ENCODE results near the gene FAM131C.
A peak's percentile ranks its signal among the peaks of the same experiment; 100 is the strongest.

Gene FAM131C

GRCh38 chr1:16085522-16085921 lies 12.1 kb upstream of the FAM131C start:
- POLR2A ChIA-PET: no interaction called here
- H3K9me3 ChIP-seq (ENCODE audit: control extremely low read depth in 1 of 5, control insufficient read depth in 4 of 5, insufficient read depth in 2 of 5, low read depth in 1 of 5, low read length in 4 of 5): no peaks in the 10 kb centered on the region
- H3K36me3 ChIP-seq (ENCODE audit: control insufficient read depth in 4 of 4, insufficient read depth in 4 of 4, low read length in 3 of 4): no peaks in the 10 kb centered on the region
- WGBS (ENCODE audit: insufficient coverage): 35% methylated on average over 4 of the region's 6 CpGs
- peaks cover 0 to 4% (median 0%) of the 10 kb centered on the region in 4 experiments for H3K4me1 ChIP-seq (ENCODE audit: control extremely low read depth in 1 of 4, control insufficient read depth in 4 of 4, insufficient read depth in 4 of 4, low read length in 3 of 4)
- CTCF ChIA-PET: interaction anchor here (0.6 to 15.9 kb wide), 3 partner anchors 67 to 368 kb away, joined by 4 to 356 read pairs (median 104); partner anchors contain the start of gene EPHA2
- no peaks in the 10 kb centered on the region for H3K27me3 ChIP-seq (replicated peaks in 2 of 5; ENCODE audit: control insufficient read depth in 4 of 5, insufficient read depth in 5 of 5, low read length in 4 of 5)
- H3K4me3 ChIP-seq (ENCODE audit: control insufficient read depth in 1 of 7, extremely low read depth in 1 of 7, insufficient read depth in 4 of 7, low read depth in 2 of 7, low read length in 6 of 7): no peak overlapping the region
- no peak for DNase-seq
- no peak overlapping the region for H3K27ac ChIP-seq (ENCODE audit: insufficient read depth in 1 of 2, low read depth in 1 of 2, low read length in 2 of 2, poor library complexity in 1 of 2, severe bottlenecking in 2 of 2)

GRCh38 chr1:16083486-16083885 lies 10.0 kb upstream of the FAM131C start:
- POLR2A ChIA-PET: no interaction called here
- H3K9me3 ChIP-seq (ENCODE audit: control extremely low read depth in 1 of 5, control insufficient read depth in 4 of 5, insufficient read depth in 2 of 5, low read depth in 1 of 5, low read length in 4 of 5): no peaks in the 10 kb centered on the region
- H3K4me3 ChIP-seq (ENCODE audit: control insufficient read depth in 1 of 7, extremely low read depth in 1 of 7, insufficient read depth in 4 of 7, low read depth in 2 of 7, low read length in 6 of 7): no peak overlapping the region
- no peak overlapping the region for H3K27ac ChIP-seq (ENCODE audit: insufficient read depth in 1 of 2, low read depth in 1 of 2, low read length in 2 of 2, poor library complexity in 1 of 2, severe bottlenecking in 2 of 2)
- peaks cover 0 to 6% (median 2%) of the 10 kb centered on the region in 4 experiments for H3K4me1 ChIP-seq (ENCODE audit: control extremely low read depth in 1 of 4, control insufficient read depth in 4 of 4, insufficient read depth in 4 of 4, low read length in 3 of 4)
- DNase-seq: no peak
- CTCF ChIA-PET: interaction anchor here (0.6 to 15.9 kb wide), 13 partner anchors 10 to 164 kb away, joined by 3 to 356 read pairs (median 5); partner anchors contain the start of genes EPHA2 and FAM131C
- H3K27me3 ChIP-seq (replicated peaks in 2 of 5; ENCODE audit: control insufficient read depth in 4 of 5, insufficient read depth in 5 of 5, low read length in 4 of 5): no peaks in the 10 kb centered on the region
- no peaks in the 10 kb centered on the region for H3K36me3 ChIP-seq (ENCODE audit: control insufficient read depth in 4 of 4, insufficient read depth in 4 of 4, low read length in 3 of 4)
- 100% methylated on average over 1 of the region's 5 CpGs for WGBS (ENCODE audit: insufficient coverage)

- Histone ChIP-seq H3K36me3 (ENCODE audit: control insufficient read depth in 4 of 4, insufficient read depth in 4 of 4, low read length in 3 of 4) (no peaks in the 10 kb centered on the region), H3K4me3 (ENCODE audit: control insufficient read depth in 1 of 7, extremely low read depth in 1 of 7, insufficient read depth in 4 of 7, low read depth in 2 of 7, low read length in 6 of 7) (no peak overlapping the region), H3K27me3 (replicated peaks in 2 of 5; ENCODE audit: control insufficient read depth in 4 of 5, insufficient read depth in 5 of 5, low read length in 4 of 5) (no peaks in the 10 kb centered on the region), H3K27ac (ENCODE audit: insufficient read depth in 1 of 2, low read depth in 1 of 2, low read length in 2 of 2, poor library complexity in 1 of 2, severe bottlenecking in 2 of 2) (no peak overlapping the region), H3K9me3 (ENCODE audit: control extremely low read depth in 1 of 5, control insufficient read depth in 4 of 5, insufficient read depth in 2 of 5, low read depth in 1 of 5, low read length in 4 of 5) (no peaks in the 10 kb centered on the region), H3K4me1 (ENCODE audit: control extremely low read depth in 1 of 4, control insufficient read depth in 4 of 4, insufficient read depth in 4 of 4, low read length in 3 of 4) (peaks cover 0 to 6% (median 2%) of the 10 kb centered on the region in 4 experiments)
- WGBS (ENCODE audit: insufficient coverage): 77% methylated on average over 8 of the region's 9 CpGs
- peak; percentile 44 to 74 (median 59) for DNase-seq
- POLR2A ChIA-PET: interaction anchor here (0.8 kb wide), 1 partner anchor 69 kb away, joined by 3 read pairs; no protein-coding TSS in a partner anchor
- CTCF ChIA-PET: interaction anchor here (0.6 to 15.9 kb wide), 32 partner anchors 9 to 185 kb away, joined by 3 to 356 read pairs (median 4); partner anchors contain the start of genes EPHA2 and FAM131C
Measured at GRCh38 chr1:16082283-16083038, 9.0 kb upstream of the FAM131C start.

GRCh38 chr1:16081636-16082035 lies 8.2 kb upstream of the FAM131C start:
- CTCF ChIA-PET: interaction anchor here (0.7 to 15.9 kb wide), 24 partner anchors 8 to 283 kb away, joined by 3 to 356 read pairs (median 4); partner anchors contain the start of genes EPHA2 and FAM131C
- POLR2A ChIA-PET: no interaction called here

GRCh38 chr1:16080422-16081150 lies 7.1 kb upstream of the FAM131C start:
- no peak for DNase-seq
- Histone ChIP-seq H3K27ac (ENCODE audit: insufficient read depth in 1 of 2, low read depth in 1 of 2, low read length in 2 of 2, poor library complexity in 1 of 2, severe bottlenecking in 2 of 2) (no peak overlapping the region), H3K4me3 (ENCODE audit: control insufficient read depth in 1 of 7, extremely low read depth in 1 of 7, insufficient read depth in 4 of 7, low read depth in 2 of 7, low read length in 6 of 7) (no peak overlapping the region), H3K4me1 (ENCODE audit: control extremely low read depth in 1 of 4, control insufficient read depth in 4 of 4, insufficient read depth in 4 of 4, low read length in 3 of 4) (peaks cover 0 to 5% (median 2%) of the 10 kb centered on the region in 4 experiments), H3K27me3 (replicated peaks in 2 of 5; ENCODE audit: control insufficient read depth in 4 of 5, insufficient read depth in 5 of 5, low read length in 4 of 5) (no peaks in the 10 kb centered on the region), H3K36me3 (ENCODE audit: control insufficient read depth in 4 of 4, insufficient read depth in 4 of 4, low read length in 3 of 4) (no peaks in the 10 kb centered on the region), H3K9me3 (ENCODE audit: control extremely low read depth in 1 of 5, control insufficient read depth in 4 of 5, insufficient read depth in 2 of 5, low read depth in 1 of 5, low read length in 4 of 5) (no peaks in the 10 kb centered on the region)
- WGBS (ENCODE audit: insufficient coverage): 96% methylated on average over 3 of the region's 5 CpGs
- ChIA-PET CTCF (interaction anchor here (0.8 to 15.9 kb wide), 13 partner anchors 9 to 284 kb away, joined by 3 to 356 read pairs (median 6); partner anchors contain the start of genes CPLANE2 and EPHA2), POLR2A (no interaction called here)

More at GRCh38 chr1:16081636-16082035, 8.2 kb upstream of the FAM131C start:
- no peak overlapping the region for H3K4me3 ChIP-seq (ENCODE audit: control insufficient read depth in 1 of 7, extremely low read depth in 1 of 7, insufficient read depth in 4 of 7, low read depth in 2 of 7, low read length in 6 of 7)
- no peak overlapping the region for H3K27ac ChIP-seq (ENCODE audit: insufficient read depth in 1 of 2, low read depth in 1 of 2, low read length in 2 of 2, poor library complexity in 1 of 2, severe bottlenecking in 2 of 2)
- no peaks in the 10 kb centered on the region for H3K36me3 ChIP-seq (ENCODE audit: control insufficient read depth in 4 of 4, insufficient read depth in 4 of 4, low read length in 3 of 4)
- 96% methylated on average over 8 of the region's 9 CpGs for WGBS (ENCODE audit: insufficient coverage)
- H3K4me1 ChIP-seq (ENCODE audit: control extremely low read depth in 1 of 4, control insufficient read depth in 4 of 4, insufficient read depth in 4 of 4, low read length in 3 of 4): peaks cover 0 to 6% (median 2%) of the 10 kb centered on the region in 4 experiments
- no peak for DNase-seq
- no peaks in the 10 kb centered on the region for H3K27me3 ChIP-seq (replicated peaks in 2 of 5; ENCODE audit: control insufficient read depth in 4 of 5, insufficient read depth in 5 of 5, low read length in 4 of 5)
- H3K9me3 ChIP-seq (ENCODE audit: control extremely low read depth in 1 of 5, control insufficient read depth in 4 of 5, insufficient read depth in 2 of 5, low read depth in 1 of 5, low read length in 4 of 5): no peaks in the 10 kb centered on the region

- Histone ChIP-seq H3K27me3 (replicated peaks in 2 of 5; ENCODE audit: control insufficient read depth in 4 of 5, insufficient read depth in 5 of 5, low read length in 4 of 5) (peaks cover 0 to 4% (median 3%) of the 10 kb centered on the region in 5 experiments), H3K9me3 (ENCODE audit: control extremely low read depth in 1 of 5, control insufficient read depth in 4 of 5, insufficient read depth in 2 of 5, low read depth in 1 of 5, low read length in 4 of 5) (no peaks in the 10 kb centered on the region), H3K4me3 (ENCODE audit: control insufficient read depth in 1 of 7, extremely low read depth in 1 of 7, insufficient read depth in 4 of 7, low read depth in 2 of 7, low read length in 6 of 7) (peak overlapping the region in 1 of 7 experiments; percentile 45), H3K27ac (ENCODE audit: insufficient read depth in 1 of 2, low read depth in 1 of 2, low read length in 2 of 2, poor library complexity in 1 of 2, severe bottlenecking in 2 of 2) (no peak overlapping the region), H3K36me3 (ENCODE audit: control insufficient read depth in 4 of 4, insufficient read depth in 4 of 4, low read length in 3 of 4) (no peaks in the 10 kb centered on the region), H3K4me1 (ENCODE audit: control extremely low read depth in 1 of 4, control insufficient read depth in 4 of 4, insufficient read depth in 4 of 4, low read length in 3 of 4) (peaks cover 0 to 5% (median 1%) of the 10 kb centered on the region in 4 experiments)
- ChIA-PET POLR2A (interaction anchor here (1.1 kb wide), 1 partner anchor 108 kb away, joined by 6 read pairs; no protein-coding TSS in a partner anchor), CTCF (interaction anchor here (0.6 to 15.9 kb wide), 26 partner anchors 8 to 533 kb away, joined by 3 to 356 read pairs (median 4); partner anchors contain the start of gene EPHA2)
- peak; percentile 66 to 81 (median 77) for DNase-seq
- WGBS (ENCODE audit: insufficient coverage): 53% methylated on average over 9 of the region's 10 CpGs
Measured at GRCh38 chr1:16078925-16079656, 5.6 kb upstream of the FAM131C start.

Data from common myeloid progenitor, CD34-positive (primary cell).